GM23248 (cell line): Measurements from ENCODE around the gene ARV1.

ENCODE experiments used
- EZH2 ChIP-seq: fragments of 200-600 bp; sonication (generic); IDR thresholded peaks from 2 replicates; pipeline ENCODE4 v1.6.1; 2018; ENCODE audit warnings: antibody characterized with exemption, mild to moderate bottlenecking; ENCODE audit not compliant: insufficient read depth, poor library complexity, severe bottlenecking
- EZH2phosphoT487 ChIP-seq: fragments of 200-600 bp; sonication (generic); IDR thresholded peaks from 2 replicates; pipeline ENCODE4 v1.6.1; 2018; ENCODE audit warnings: antibody characterized with exemption, moderate library complexity, mild to moderate bottlenecking, low read depth; ENCODE audit not compliant: insufficient read depth

- TF ChIP-seq EZH2phosphoT487 (no peak), EZH2 (no peak)
These were observed 47.7 kb downstream of the ARV1 start for GRCh38 chr1:231026576-231026975.
